MM.1S (cell line): ENCODE results near the gene PRUNE2.

Experiments
- EZH2 ChIP-seq: fragments of 300-600 bp; sonication (generic); optimal IDR thresholded peaks from 2 replicates; pipeline ENCODE3; 2017; ENCODE audit warnings: low read depth, mild to moderate bottlenecking, antibody characterized with exemption, low read length, mixed read lengths
- EZH2phosphoT487 ChIP-seq: fragments of 300-600 bp; sonication (generic); IDR thresholded peaks from 2 replicates; pipeline ENCODE4 v1.6.1; 2018; ENCODE audit warnings: antibody characterized with exemption, low read length
- TF ChIP-seq, protein P1 (sequence below): fragments of 300-600 bp; sonication (generic); IDR thresholded peaks from 2 replicates; pipeline ENCODE4 v1.5.1; 2016; ENCODE audit warnings: antibody characterized with exemption, low read length, mixed read lengths

DNA sequence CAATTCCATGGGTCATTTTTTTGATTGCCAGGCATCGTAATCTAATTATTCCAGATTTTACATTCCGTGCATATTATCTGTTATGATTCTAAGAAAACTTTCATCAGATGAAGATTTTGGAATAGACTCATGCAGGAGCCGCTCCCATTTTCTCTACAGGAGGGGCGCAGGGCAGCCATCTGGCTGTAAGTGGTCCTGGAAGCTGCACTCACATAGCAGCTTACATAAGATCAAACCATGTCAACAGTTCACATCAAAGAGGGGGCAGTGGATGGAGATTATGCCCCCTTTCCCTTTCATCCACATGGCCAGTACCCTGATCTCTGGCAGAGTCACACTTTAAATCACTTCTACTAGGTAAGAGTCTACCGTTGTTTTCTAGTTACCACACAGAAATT is 214.9 kb downstream of the PRUNE2 start:
- TF ChIP-seq, protein P1, sequence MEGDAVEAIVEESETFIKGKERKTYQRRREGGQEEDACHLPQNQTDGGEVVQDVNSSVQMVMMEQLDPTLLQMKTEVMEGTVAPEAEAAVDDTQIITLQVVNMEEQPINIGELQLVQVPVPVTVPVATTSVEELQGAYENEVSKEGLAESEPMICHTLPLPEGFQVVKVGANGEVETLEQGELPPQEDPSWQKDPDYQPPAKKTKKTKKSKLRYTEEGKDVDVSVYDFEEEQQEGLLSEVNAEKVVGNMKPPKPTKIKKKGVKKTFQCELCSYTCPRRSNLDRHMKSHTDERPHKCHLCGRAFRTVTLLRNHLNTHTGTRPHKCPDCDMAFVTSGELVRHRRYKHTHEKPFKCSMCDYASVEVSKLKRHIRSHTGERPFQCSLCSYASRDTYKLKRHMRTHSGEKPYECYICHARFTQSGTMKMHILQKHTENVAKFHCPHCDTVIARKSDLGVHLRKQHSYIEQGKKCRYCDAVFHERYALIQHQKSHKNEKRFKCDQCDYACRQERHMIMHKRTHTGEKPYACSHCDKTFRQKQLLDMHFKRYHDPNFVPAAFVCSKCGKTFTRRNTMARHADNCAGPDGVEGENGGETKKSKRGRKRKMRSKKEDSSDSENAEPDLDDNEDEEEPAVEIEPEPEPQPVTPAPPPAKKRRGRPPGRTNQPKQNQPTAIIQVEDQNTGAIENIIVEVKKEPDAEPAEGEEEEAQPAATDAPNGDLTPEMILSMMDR: no peak
- TF ChIP-seq EZH2: no peak
- TF ChIP-seq EZH2phosphoT487: no peak
